ENCODE results near the gene FNDC3B.

Gene FNDC3B

GRCh38 chr3:172134352-172134751, 95.0 kb downstream of the FNDC3B start:
- DNase-seq (ENCODE audit: low read depth, low spot score) = no peak

- no peak for DNase-seq (ENCODE audit: low read depth, low spot score)
These were observed 95.8 kb downstream of the FNDC3B start for GRCh38 chr3:172135185-172135584.

DNA sequence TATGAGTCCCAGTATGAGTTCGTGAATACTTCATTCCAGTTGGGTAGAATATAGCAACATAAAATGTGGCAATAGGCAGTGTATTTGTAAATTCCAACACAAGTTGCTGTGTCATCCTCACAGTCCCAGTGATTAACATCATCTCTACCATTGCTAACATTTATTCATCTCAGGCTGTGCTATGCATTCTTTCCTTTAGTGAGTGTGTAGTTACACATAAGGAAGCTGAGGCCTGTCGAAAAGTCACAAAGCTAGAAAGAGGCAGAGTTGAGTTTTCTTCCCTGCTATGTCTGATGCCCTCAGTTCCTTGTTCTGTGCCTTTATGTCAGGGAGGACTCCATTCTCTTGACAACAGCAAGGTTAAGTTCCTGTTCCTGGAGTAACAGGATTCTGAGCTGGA, 96.4 kb downstream of the FNDC3B start:
- no peak for DNase-seq (ENCODE audit: low read depth, low spot score)

DNA sequence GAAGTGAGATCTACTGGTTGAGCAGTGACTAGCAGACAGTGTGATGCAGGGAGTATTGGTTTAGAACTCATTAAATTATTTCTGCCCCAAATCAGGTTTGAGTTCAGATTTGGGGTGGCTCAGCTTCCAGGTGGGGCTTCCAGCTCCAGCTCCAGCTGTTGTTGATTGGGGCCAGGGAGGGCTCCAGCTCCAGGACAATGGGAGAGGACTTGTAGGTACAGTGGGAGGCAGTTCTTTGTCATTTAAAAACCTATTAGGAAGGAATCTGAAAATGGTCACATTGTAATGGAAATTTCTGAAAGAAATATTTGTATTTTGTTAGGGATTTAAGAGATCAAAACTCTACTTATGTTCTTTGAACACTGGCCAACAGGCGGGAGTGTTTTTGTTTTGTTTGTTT, 97.0 kb downstream of the FNDC3B start:
- DNase-seq (ENCODE audit: low read depth, low spot score) = peak; percentile 47

- DNase-seq (ENCODE audit: low read depth, low spot score) = no peak
These were observed 98.2 kb downstream of the FNDC3B start for GRCh38 chr3:172137287-172138192.

GRCh38 chr3:172138193-172138537, 98.8 kb downstream of the FNDC3B start:
- DNase-seq (ENCODE audit: low read depth, low spot score) = no peak

DNA sequence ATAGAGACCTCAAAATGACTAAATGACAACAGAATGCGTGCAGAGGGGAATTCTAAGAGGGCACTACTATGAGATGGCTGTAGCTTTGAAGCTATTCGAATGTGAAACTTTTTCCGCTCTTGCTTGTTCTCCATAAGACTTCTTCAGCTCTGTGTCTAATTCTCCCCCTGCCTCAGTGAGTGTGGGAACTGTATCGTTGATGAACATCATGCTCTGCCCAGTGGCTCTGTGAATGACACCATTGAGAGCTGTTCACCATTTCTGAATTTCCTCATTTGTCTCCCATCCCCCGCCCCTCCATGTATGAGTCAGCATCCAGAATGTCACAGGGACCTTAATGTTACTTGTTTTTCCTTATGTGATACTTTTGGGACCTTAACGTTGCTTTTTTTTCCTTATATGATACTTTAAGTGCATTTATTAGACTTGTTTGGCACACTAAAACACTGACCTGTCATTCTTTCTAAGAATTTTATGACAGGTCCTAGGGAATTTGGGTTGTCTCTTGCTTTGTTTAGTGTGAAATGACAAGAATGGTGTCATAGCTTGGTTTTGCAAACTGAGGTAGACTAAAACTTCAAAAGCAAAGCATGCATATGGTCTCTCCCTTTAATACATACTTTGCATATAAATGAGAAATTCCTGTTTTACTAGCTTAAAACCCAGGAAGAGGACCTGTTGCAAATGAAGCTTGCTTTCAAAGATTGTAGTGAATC, 99.6 kb downstream of the FNDC3B start:
- DNase-seq (ENCODE audit: low read depth, low spot score) = no peak

GRCh38 chr3:172139528-172140276, 100.3 kb downstream of the FNDC3B start:
- no peak for DNase-seq (ENCODE audit: low read depth, low spot score)

- peak; percentile 62 for DNase-seq (ENCODE audit: low read depth, low spot score)
These were observed 101.4 kb downstream of the FNDC3B start for GRCh38 chr3:172140499-172141391.

- DNase-seq (ENCODE audit: low read depth, low spot score) = no peak
These were observed 102.9 kb downstream of the FNDC3B start for GRCh38 chr3:172142051-172142863.

- no peak for DNase-seq (ENCODE audit: low read depth, low spot score)
These were observed 103.6 kb downstream of the FNDC3B start for GRCh38 chr3:172142864-172143451.

DNA sequence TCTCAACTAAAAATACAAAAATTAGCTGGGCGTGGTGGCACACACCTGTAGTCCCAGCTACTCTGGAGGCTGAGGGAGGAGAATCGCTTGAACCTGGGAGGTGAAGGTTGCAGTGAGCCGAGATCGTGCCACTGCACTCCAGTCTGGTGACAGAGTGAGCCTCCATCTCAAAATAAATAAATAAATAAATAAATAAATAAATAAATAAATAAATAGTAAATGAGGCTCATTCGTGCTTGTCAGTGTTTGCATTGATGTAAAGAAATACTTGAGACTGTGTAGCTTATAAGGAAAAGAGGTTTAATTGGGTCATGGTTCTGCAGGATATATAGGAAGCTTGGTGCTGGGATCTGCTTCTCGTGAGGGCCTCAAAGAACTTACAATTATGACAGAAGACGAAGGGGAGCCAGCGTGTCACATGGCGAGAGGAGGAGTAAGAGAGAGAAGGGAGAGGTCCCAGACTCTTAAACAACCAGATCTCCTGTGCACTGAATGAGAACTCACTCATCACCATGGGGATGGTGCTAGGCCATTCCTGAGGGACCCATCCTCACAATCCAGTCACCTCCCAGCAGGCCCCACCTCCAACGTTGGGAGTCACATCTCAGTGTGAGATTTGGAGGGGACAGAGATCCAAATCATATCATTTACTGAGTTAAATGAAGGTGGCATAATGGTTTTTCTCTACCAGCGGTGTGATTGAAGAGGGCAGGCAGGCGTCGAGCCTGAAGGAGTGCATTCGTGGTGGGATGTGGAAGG, 104.5 kb downstream of the FNDC3B start:
- no peak for DNase-seq (ENCODE audit: low read depth, low spot score)

DNA sequence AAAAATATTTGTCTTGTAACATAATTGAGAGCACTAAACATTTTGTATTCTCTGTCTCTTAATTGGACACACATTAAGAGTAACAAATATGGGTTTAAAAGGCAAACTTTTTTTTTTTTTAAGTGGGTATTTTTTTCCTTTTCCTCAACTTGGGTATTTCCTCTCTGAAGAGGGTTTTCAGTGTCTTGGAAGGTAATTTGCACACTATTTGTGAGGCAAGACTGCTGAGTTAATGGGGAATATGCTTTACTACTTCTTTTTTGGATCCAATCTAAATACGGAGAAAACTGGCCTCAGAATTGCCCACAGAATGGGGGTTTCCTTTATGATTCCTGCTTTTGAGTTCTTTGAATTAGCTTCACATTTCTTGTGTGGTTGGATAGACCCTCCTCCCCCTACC, 105.2 kb downstream of the FNDC3B start:
- DNase-seq (ENCODE audit: low read depth, low spot score) = no peak

GRCh38 chr3:172145031-172145686, 105.8 kb downstream of the FNDC3B start:
- no peak for DNase-seq (ENCODE audit: low read depth, low spot score)

GRCh38 chr3:172146349-172146748, 107.0 kb downstream of the FNDC3B start:
- no peak for DNase-seq (ENCODE audit: low read depth, low spot score)

- DNase-seq (ENCODE audit: low read depth, low spot score) = no peak
These were observed 107.9 kb downstream of the FNDC3B start for GRCh38 chr3:172147113-172147818.

DNA sequence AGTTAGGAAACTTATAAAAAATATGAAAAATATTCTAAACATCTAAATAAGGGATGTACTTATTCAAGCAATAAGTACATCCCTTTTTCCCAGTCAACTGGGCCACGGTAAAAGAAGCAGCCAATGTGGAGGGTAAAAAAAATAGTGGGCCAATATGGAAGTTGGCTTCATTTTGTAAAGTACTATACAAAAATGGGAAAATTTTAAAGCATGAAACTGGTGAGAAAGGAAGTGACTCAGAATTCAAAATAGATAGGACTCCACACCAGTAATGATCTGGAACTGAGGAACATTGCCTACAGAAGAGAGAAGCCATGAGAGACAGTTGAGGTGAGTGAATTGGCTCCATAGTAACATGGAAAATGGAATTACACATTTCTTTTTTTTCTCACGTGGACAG, 108.9 kb downstream of the FNDC3B start:
- DNase-seq (ENCODE audit: low read depth, low spot score) = no peak

Measured in ELF-1 (cell line).